B cell (primary cell): ENCODE measurements around the gene TRIO. TPM values are rescaled to one million over a fixed set of nuclear protein-coding genes. Genes with fewer than 3 reads are reported as not detected.

Source experiments
- ATAC-seq: fragments of 200-7000 bp; cut with Tn5 transposase; one replicate; pipeline ENCODE4 v1.10.0; 2021; ENCODE audit warnings: low read depth, mild to moderate bottlenecking, moderate number of reproducible peaks, moderate library complexity
- CTCF ChIA-PET: fragments of 350-600 bp; sonication (Branson Sonifier 250); formaldehyde crosslinking; loops from one replicate; lab custom pipeline; 2021; ENCODE audit warnings: antibody characterized with exemption, inconsistent platforms; lab: Charles Lee
- POLR2A ChIA-PET: fragments of 350-600 bp; sonication (Branson Sonifier 250); formaldehyde crosslinking; loops from one replicate; lab custom pipeline; 2021; ENCODE audit warnings: antibody characterized with exemption; lab: Charles Lee
- DNase-seq: peaks from one replicate; pipeline ENCODE4 v3.0.0; 2013
- H2AFZ ChIP-seq: 2 replicates; pipeline ENCODE4 v1.6.1; 2012; ENCODE audit warnings: mild to moderate bottlenecking, low read depth, low read length; ENCODE audit not compliant: insufficient read depth, poor library complexity, severe bottlenecking
- H3K27ac ChIP-seq, 2 donors: 1 replicate in 1 of 2; 2 replicates in 1 of 2; pipeline ENCODE4 v1.5.1; 2012 to 2013; ENCODE audit warnings: low read length in 2 of 2, mild to moderate bottlenecking in 2 of 2, moderate library complexity in 1 of 2
- H3K27me3 ChIP-seq, 4 experiments: fragments of 200-600 bp in 1 of 4; sonication (generic) in 1 of 4; replicated peaks in 1 of 4; 1 replicate in 2 of 4; 2 replicates in 2 of 4; pipeline versions ENCODE4 v1.6.1 to v1.7.0; 2013 to 2016; ENCODE audit warnings: low read length in 3 of 4, mild to moderate bottlenecking in 2 of 4, mixed read lengths in 1 of 4, moderate library complexity in 1 of 4; ENCODE audit not compliant: insufficient read depth in 4 of 4, control insufficient read depth in 3 of 4; ENCODE audit errors: control extremely low read depth in 1 of 4
- H3K36me3 ChIP-seq, 2 experiments: replicated peaks in 1 of 2; 1 replicate in 1 of 2; 2 replicates in 1 of 2; pipeline versions ENCODE4 v1.6.1 to v1.7.1; 2013; ENCODE audit warnings: low read length in 1 of 2; ENCODE audit not compliant: insufficient read depth in 2 of 2, control insufficient read depth in 1 of 2; ENCODE audit errors: control extremely low read depth in 1 of 2, extremely low read depth in 1 of 2
- H3K4me1 ChIP-seq, 2 donors: fragments of 200-600 bp in 1 of 2; sonication (generic) in 1 of 2; 1 replicate in 1 of 2; 2 replicates in 1 of 2; pipeline versions ENCODE4 v1.5.1 to v1.6.1; 2013 to 2017; ENCODE audit warnings: low read length in 2 of 2; ENCODE audit not compliant: control insufficient read depth in 2 of 2, insufficient read depth in 2 of 2
- H3K4me2 ChIP-seq: replicated peaks from 2 replicates; pipeline ENCODE3; 2012; ENCODE audit warnings: mild to moderate bottlenecking, low read depth, low read length; ENCODE audit not compliant: poor library complexity, severe bottlenecking
- H3K4me3 ChIP-seq, 5 experiments: fragments of 200-600 bp in 1 of 5; sonication (generic) in 1 of 5; 1 replicate in 3 of 5; 2 replicates in 2 of 5; pipeline versions ENCODE4 v1.5.1 to v1.7.0; 2011 to 2016; ENCODE audit warnings: low read length in 4 of 5, mild to moderate bottlenecking in 4 of 5, low read depth in 2 of 5, control low read depth in 1 of 5, moderate library complexity in 1 of 5; ENCODE audit not compliant: insufficient read depth in 1 of 5; ENCODE audit errors: control extremely low read depth in 1 of 5, extremely low read depth in 1 of 5
- H3K79me2 ChIP-seq: fragments of 200-600 bp; sonication (generic); one replicate; pipeline ENCODE4 v1.6.0; 2016; ENCODE audit warnings: low read length; ENCODE audit not compliant: control insufficient read depth, insufficient read depth
- H3K9ac ChIP-seq: fragments of 200-600 bp; sonication (generic); 2 replicates; pipeline ENCODE4 v1.6.1; 2017; ENCODE audit warnings: mild to moderate bottlenecking, low read length, moderate library complexity
- H3K9me3 ChIP-seq, 3 donors: one replicate each; pipeline versions ENCODE4 v1.6.1 to v1.7.1; 2013; ENCODE audit warnings: low read length in 2 of 3; ENCODE audit not compliant: control insufficient read depth in 2 of 3, insufficient read depth in 1 of 3; ENCODE audit errors: control extremely low read depth in 1 of 3
- H4K20me1 ChIP-seq: 2 replicates; pipeline ENCODE4 v1.6.0; 2012; ENCODE audit warnings: mild to moderate bottlenecking, low read length; ENCODE audit not compliant: insufficient read depth, control insufficient read depth, poor library complexity, severe bottlenecking
- H3K27ac Mint-ChIP-seq: one replicate; pipeline ENCODE4 v1.8.0; 2021; ENCODE audit warnings: mixed read lengths
- H3K27me3 Mint-ChIP-seq: one replicate; pipeline ENCODE4 v1.8.0; 2021; ENCODE audit warnings: mixed read lengths
- H3K4me1 Mint-ChIP-seq: one replicate; pipeline ENCODE4 v1.8.0; 2021; ENCODE audit warnings: mixed read lengths
- H3K4me3 Mint-ChIP-seq: one replicate; pipeline ENCODE4 v1.8.0; 2021; ENCODE audit warnings: mixed read lengths
- H3K9me3 Mint-ChIP-seq: one replicate; pipeline ENCODE4 v1.8.0; 2022; ENCODE audit warnings: mixed read lengths; ENCODE audit not compliant: insufficient read depth
- EZH2 ChIP-seq: IDR thresholded peaks from 2 replicates; pipeline ENCODE4 v1.6.1; 2012; ENCODE audit warnings: borderline replicate concordance, low read depth, mild to moderate bottlenecking, moderate library complexity, low read length; ENCODE audit not compliant: insufficient read depth, poor library complexity, severe bottlenecking
- WGBS: methylation state at CpG from one replicate; pipeline ENCODE4 v1.1.5; 2013; ENCODE audit warnings: missing lambda C conversion rate; ENCODE audit not compliant: insufficient coverage; 5-methylcytosine and 5-hydroxymethylcytosine counted together
- intact Hi-C: fragments of 100-400 bp; cut with micrococcal nuclease; formaldehyde crosslinking; loops from one replicate; pipeline ENCODE4 v1.10.0; 2022
- polyA plus RNA-seq: library from polyadenylated mRNA; depleted of rRNA; stranded (reverse); fragments of >200 nt; gene quantifications from 2 replicates; pipeline ENCODE4 v1.2.3, GENCODE V29; 2012
- total RNA-seq, 2 donors: library from RNA; stranded (reverse); fragments of 120-200 nt in 1 of 2; gene quantifications; 1 replicate in 1 of 2; 2 replicates in 1 of 2; pipeline versions ENCODE4 v1.2.3 to v1.2.4, GENCODE V29; 2013 to 2022
- TF ChIP-seq, protein P1 (sequence below): fragments of 200-600 bp; IDR thresholded peaks from one replicate; pipeline ENCODE4 v1.8.0; 2022; ENCODE audit warnings: antibody characterized with exemption, mild to moderate bottlenecking

TRIO gene
- total and polyA plus RNA-seq, 2 donors (not counting 1 experiment from before 2014, with no cell fraction given) = 90.5 to 479 TPM

GRCh38 chr5:14332746-14333145, 189.6 kb downstream of the TRIO start:
- H3K4me3 ChIP-seq = no peak overlapping the region
- H4K20me1 ChIP-seq = peaks cover 45% of the 10 kb centered on the region
- H3K9ac ChIP-seq = no peak overlapping the region
- no peaks in the 10 kb centered on the region for H3K27me3 Mint-ChIP-seq
- WGBS = 95% methylated on average over 6 of the region's 10 CpGs
- CTCF ChIA-PET = no interaction called here
- POLR2A ChIA-PET = no interaction called here
- intact Hi-C loops = loop anchor here (5.0 kb wide), 2 partner anchors 190 to 330 kb away; partner anchors contain the start of genes OTULIN and TRIO
- ATAC-seq (no peak), DNase-seq (no peak)
- H3K4me2 ChIP-seq = no peak overlapping the region
- H3K4me1 Mint-ChIP-seq = peaks cover 60% of the 10 kb centered on the region
- peaks cover 48% of the 10 kb centered on the region for H3K79me2 ChIP-seq
- H3K27ac Mint-ChIP-seq = no peak overlapping the region
- H3K4me3 Mint-ChIP-seq = no peak overlapping the region
- H3K4me1 ChIP-seq = peaks cover 49% of the 10 kb centered on the region in 2 donors
- H3K9me3 ChIP-seq = no peaks in the 10 kb centered on the region
- no peak overlapping the region for H2AFZ ChIP-seq
- TF ChIP-seq, protein P1, sequence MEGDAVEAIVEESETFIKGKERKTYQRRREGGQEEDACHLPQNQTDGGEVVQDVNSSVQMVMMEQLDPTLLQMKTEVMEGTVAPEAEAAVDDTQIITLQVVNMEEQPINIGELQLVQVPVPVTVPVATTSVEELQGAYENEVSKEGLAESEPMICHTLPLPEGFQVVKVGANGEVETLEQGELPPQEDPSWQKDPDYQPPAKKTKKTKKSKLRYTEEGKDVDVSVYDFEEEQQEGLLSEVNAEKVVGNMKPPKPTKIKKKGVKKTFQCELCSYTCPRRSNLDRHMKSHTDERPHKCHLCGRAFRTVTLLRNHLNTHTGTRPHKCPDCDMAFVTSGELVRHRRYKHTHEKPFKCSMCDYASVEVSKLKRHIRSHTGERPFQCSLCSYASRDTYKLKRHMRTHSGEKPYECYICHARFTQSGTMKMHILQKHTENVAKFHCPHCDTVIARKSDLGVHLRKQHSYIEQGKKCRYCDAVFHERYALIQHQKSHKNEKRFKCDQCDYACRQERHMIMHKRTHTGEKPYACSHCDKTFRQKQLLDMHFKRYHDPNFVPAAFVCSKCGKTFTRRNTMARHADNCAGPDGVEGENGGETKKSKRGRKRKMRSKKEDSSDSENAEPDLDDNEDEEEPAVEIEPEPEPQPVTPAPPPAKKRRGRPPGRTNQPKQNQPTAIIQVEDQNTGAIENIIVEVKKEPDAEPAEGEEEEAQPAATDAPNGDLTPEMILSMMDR = no peak
- no peak for TF ChIP-seq EZH2
- peaks cover 2 to 51% of the 10 kb centered on the region in 2 experiments for H3K36me3 ChIP-seq
- H3K27ac ChIP-seq = no peak overlapping the region
- H3K9me3 Mint-ChIP-seq = no peaks in the 10 kb centered on the region
- H3K27me3 ChIP-seq = no peaks in the 10 kb centered on the region

DNA sequence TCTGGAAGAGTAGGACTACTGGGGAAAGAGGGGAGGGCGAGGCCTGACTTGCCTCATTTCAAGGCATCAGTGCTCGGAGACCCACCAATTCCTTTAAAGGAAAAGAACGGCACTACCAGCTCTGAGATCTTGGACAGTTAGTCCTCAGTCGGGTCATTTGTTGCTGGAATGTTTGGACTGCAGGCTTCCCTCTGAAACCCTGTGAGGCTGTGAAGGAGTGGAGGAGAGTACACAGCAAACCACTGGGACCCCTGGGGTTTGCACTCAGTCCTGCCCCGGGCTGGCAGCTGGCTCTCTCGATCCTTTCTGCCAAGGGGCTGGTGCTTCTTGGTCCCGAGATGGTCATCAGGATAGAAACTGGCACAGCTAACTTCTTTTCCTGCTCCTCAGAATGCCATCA, 194.5 kb downstream of the TRIO start:
- no peak for ATAC-seq
- intact Hi-C loops = no loop called here
- Histone ChIP-seq H3K36me3 (peaks cover 2 to 70% of the 10 kb centered on the region in 2 experiments), H3K79me2 (peaks cover 71% of the 10 kb centered on the region), H3K27me3 (no peaks in the 10 kb centered on the region), H3K9me3 (no peaks in the 10 kb centered on the region), H4K20me1 (peaks cover 34% of the 10 kb centered on the region), H2AFZ (no peak overlapping the region), H3K4me3 (no peak overlapping the region), H3K4me2 (no peak overlapping the region), H3K9ac (no peak overlapping the region), H3K4me1 (peaks cover 25 to 34% of the 10 kb centered on the region in 2 donors), H3K27ac (no peak overlapping the region)
- peaks cover 49% of the 10 kb centered on the region for H3K4me1 Mint-ChIP-seq
- 94% methylated on average over 7 of the region's 7 CpGs for WGBS
- H3K27ac Mint-ChIP-seq = no peak overlapping the region
- ChIA-PET POLR2A (no interaction called here), CTCF (interaction anchor here (2.9 to 7.0 kb wide), 3 partner anchors 12 to 27 kb away, joined by 9 to 36 read pairs (median 11); no protein-coding TSS in a partner anchor)
- H3K27me3 Mint-ChIP-seq = no peaks in the 10 kb centered on the region
- no peak overlapping the region for H3K4me3 Mint-ChIP-seq
- DNase-seq = no peak
- H3K9me3 Mint-ChIP-seq = no peaks in the 10 kb centered on the region
- no peak for TF ChIP-seq EZH2
- TF ChIP-seq, protein P1 = no peak
